Measurements from ENCODE around the gene TTC12. TPM values are rescaled to one million over a fixed set of nuclear protein-coding genes. Genes with fewer than 3 reads are reported as not detected.

Gene TTC12
- total RNA-seq, result 21.4 and 23.9 TPM in 2 replicates

GRCh38 chr11:113314389-113315301 lies at the start of gene TTC12:
TSS of gene TTC12 (plus strand) at chr11:113314583. CDS start at chr11:113316258, 1,675 bp downstream.
- Histone ChIP-seq H3K36me3 (ENCODE audit: insufficient read depth, low read length) (peaks cover 2% of the 10 kb centered on the region), H4K20me1 (ENCODE audit: insufficient read depth, low read length) (no peaks in the 10 kb centered on the region), H2AFZ (ENCODE audit: low read length) (peak within 1 kb of the TSS; percentile 97), H3K27ac (ENCODE audit: low read depth, low read length) (peak within 1 kb of the TSS; percentile 84), H3K4me2 (ENCODE audit: insufficient read depth, low read length) (peak within 1 kb of the TSS; percentile 96), H3K79me2 (ENCODE audit: insufficient read depth, low read length) (peaks cover 5% of the 10 kb centered on the region), H3K27me3 (ENCODE audit: insufficient read depth, low read length) (no peaks in the 10 kb centered on the region), H3K4me1 (ENCODE audit: insufficient read depth, low read length) (peaks cover 14% of the 10 kb centered on the region), H3K9me3 (ENCODE audit: low read depth, low read length) (no peaks in the 10 kb centered on the region), H3K4me3 (ENCODE audit: insufficient read depth, low read length) (peak within 1 kb of the TSS; percentile 95)
- peak; percentile 97 for DNase-seq (ENCODE audit: insufficient read length, low spot score, missing footprints)
- no peak for TF ChIP-seq CTCF (IDR thresholded peaks at IDR 0.05; ENCODE audit: extremely low read depth, low read depth, low read length)

GRCh38 chr11:113265362-113265761 lies 49.0 kb upstream of the TTC12 start:
- Histone ChIP-seq H3K9me3 (ENCODE audit: low read depth, low read length) (no peaks in the 10 kb centered on the region), H3K4me1 (ENCODE audit: insufficient read depth, low read length) (no peaks in the 10 kb centered on the region), H3K4me2 (ENCODE audit: insufficient read depth, low read length) (no peak overlapping the region), H3K79me2 (ENCODE audit: insufficient read depth, low read length) (no peaks in the 10 kb centered on the region), H2AFZ (ENCODE audit: low read length) (no peak overlapping the region), H3K36me3 (ENCODE audit: insufficient read depth, low read length) (no peaks in the 10 kb centered on the region), H3K27me3 (ENCODE audit: insufficient read depth, low read length) (peaks cover 8% of the 10 kb centered on the region), H3K27ac (ENCODE audit: low read depth, low read length) (no peak overlapping the region), H4K20me1 (ENCODE audit: insufficient read depth, low read length) (no peaks in the 10 kb centered on the region), H3K4me3 (ENCODE audit: insufficient read depth, low read length) (no peak overlapping the region)
- TF ChIP-seq CTCF (IDR thresholded peaks at IDR 0.05; ENCODE audit: extremely low read depth, low read depth, low read length), result no peak
- DNase-seq (ENCODE audit: insufficient read length, low spot score, missing footprints), result no peak

GRCh38 chr11:113267493-113267892 lies 46.9 kb upstream of the TTC12 start:
- Histone ChIP-seq H3K36me3 (ENCODE audit: insufficient read depth, low read length) (no peaks in the 10 kb centered on the region), H3K27ac (ENCODE audit: low read depth, low read length) (no peak overlapping the region)

More at GRCh38 chr11:113267493-113267892, 46.9 kb upstream of the TTC12 start:
- no peaks in the 10 kb centered on the region for H3K9me3 ChIP-seq (ENCODE audit: low read depth, low read length)
- no peaks in the 10 kb centered on the region for H3K79me2 ChIP-seq (ENCODE audit: insufficient read depth, low read length)
- DNase-seq (ENCODE audit: insufficient read length, low spot score, missing footprints), result no peak
- no peaks in the 10 kb centered on the region for H3K4me1 ChIP-seq (ENCODE audit: insufficient read depth, low read length)
- H2AFZ ChIP-seq (ENCODE audit: low read length), result no peak overlapping the region
- no peak overlapping the region for H3K4me3 ChIP-seq (ENCODE audit: insufficient read depth, low read length)
- H3K27me3 ChIP-seq (ENCODE audit: insufficient read depth, low read length), result peaks cover 8% of the 10 kb centered on the region
- H3K4me2 ChIP-seq (ENCODE audit: insufficient read depth, low read length), result no peak overlapping the region
- no peak for TF ChIP-seq CTCF (IDR thresholded peaks at IDR 0.05; ENCODE audit: extremely low read depth, low read depth, low read length)
- H4K20me1 ChIP-seq (ENCODE audit: insufficient read depth, low read length), result no peaks in the 10 kb centered on the region

Measured in osteoblast (primary cell).